Parathyroid adenoma (tissue), 2 donors: ENCODE data around the gene GJB1.

ENCODE experiments used
- H2AFZ ChIP-seq: fragments of 300-600 bp; sonication (generic); one replicate; pipeline ENCODE4 v1.7.0; 2017; ENCODE audit warnings: antibody characterized with exemption, mild to moderate bottlenecking
- H3K27ac ChIP-seq: fragments of 300-600 bp; sonication (generic); one replicate; pipeline ENCODE4 v1.7.0; 2017
- H3K27me3 ChIP-seq: fragments of 300-600 bp; sonication (generic); one replicate; pipeline ENCODE4 v1.7.0; 2017; ENCODE audit warnings: low read length; ENCODE audit not compliant: control insufficient read depth, insufficient read depth
- H3K36me3 ChIP-seq: fragments of 300-600 bp; sonication (generic); one replicate; pipeline ENCODE4 v1.7.0; 2017; ENCODE audit warnings: low read length; ENCODE audit not compliant: control insufficient read depth, insufficient read depth
- H3K4me1 ChIP-seq: fragments of 300-600 bp; sonication (generic); one replicate; pipeline ENCODE4 v1.7.0; 2017; ENCODE audit warnings: control low read depth
- H3K4me2 ChIP-seq: fragments of 300-600 bp; sonication (generic); one replicate; pipeline ENCODE4 v1.7.0; 2017; ENCODE audit warnings: low read length
- H3K4me3 ChIP-seq: fragments of 300-600 bp; sonication (generic); one replicate; pipeline ENCODE4 v1.7.0; 2017; ENCODE audit warnings: low read depth, low read length
- H3K79me2 ChIP-seq: fragments of 300-600 bp; sonication (generic); one replicate; pipeline ENCODE4 v1.7.0; 2017; ENCODE audit warnings: control low read depth
- H3K9ac ChIP-seq: fragments of 300-600 bp; sonication (generic); one replicate; pipeline ENCODE4 v1.7.0; 2017; ENCODE audit warnings: mild to moderate bottlenecking
- H3K9me3 ChIP-seq: fragments of 300-600 bp; sonication (generic); one replicate; pipeline ENCODE4 v1.7.0; 2017; ENCODE audit warnings: low read length; ENCODE audit not compliant: control insufficient read depth
- CTCF ChIP-seq: fragments of 300-600 bp; sonication (generic); IDR thresholded peaks from one replicate; pipeline ENCODE4 v1.7.0; 2017; ENCODE audit warnings: antibody characterized with exemption, mild to moderate bottlenecking
- donor health status: primary hyperparathyroidism.

GJB1 gene

DNA sequence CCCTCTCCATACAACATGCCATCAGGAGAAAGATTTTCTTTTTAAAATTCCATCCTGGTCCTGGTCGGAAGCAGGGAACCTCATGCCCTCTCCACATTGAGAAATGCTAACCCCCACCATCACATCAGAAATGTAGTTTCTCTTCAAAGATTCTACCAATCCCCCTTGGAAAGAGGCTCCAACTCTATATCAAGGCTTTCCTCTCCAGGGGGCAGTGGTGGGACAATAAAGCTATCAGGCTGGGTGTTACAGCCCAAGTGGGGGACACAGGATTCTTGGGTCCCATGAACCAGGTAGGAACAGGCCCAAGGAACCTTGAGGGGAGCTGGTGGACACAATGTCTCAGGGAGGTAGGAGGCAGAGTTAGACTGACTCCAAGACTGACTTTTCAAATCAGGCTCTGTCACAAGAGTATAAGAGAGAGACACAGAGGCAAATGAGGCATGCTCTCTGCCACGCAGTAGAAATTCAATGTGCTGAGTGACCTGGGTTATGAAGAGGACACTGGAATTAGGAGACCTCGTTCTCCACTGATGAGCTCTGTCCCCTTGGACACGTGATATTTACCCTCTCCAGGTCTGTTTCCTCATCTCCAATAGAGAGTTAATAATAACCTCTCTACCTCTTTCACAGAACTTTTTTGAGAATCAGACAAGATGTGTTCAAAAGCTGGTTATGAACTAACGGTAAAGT is 4.5 kb downstream of the GJB1 start:
- no peak for TF ChIP-seq CTCF
- no peak overlapping the region for H3K9ac ChIP-seq
- no peak overlapping the region for H3K4me2 ChIP-seq
- no peak overlapping the region for H3K4me3 ChIP-seq
- H2AFZ ChIP-seq: peak overlapping the region; percentile 50
- no peaks in the 10 kb centered on the region for H3K36me3 ChIP-seq
- H3K4me1 ChIP-seq: no peaks in the 10 kb centered on the region
- no peaks in the 10 kb centered on the region for H3K9me3 ChIP-seq
- no peaks in the 10 kb centered on the region for H3K79me2 ChIP-seq
- H3K27ac ChIP-seq: no peak overlapping the region
- H3K27me3 ChIP-seq: no peaks in the 10 kb centered on the region

- H3K27ac ChIP-seq: no peak overlapping the region
Measured at GRCh38 chrX:71228063-71228642, 5.1 kb downstream of the GJB1 start.

GRCh38 chrX:71235482-71235881 is 12.5 kb downstream of the GJB1 start:
- no peaks in the 10 kb centered on the region for H3K79me2 ChIP-seq
- H2AFZ ChIP-seq: no peak overlapping the region
- H3K27me3 ChIP-seq: no peaks in the 10 kb centered on the region
- H3K36me3 ChIP-seq: no peaks in the 10 kb centered on the region
- H3K4me2 ChIP-seq: no peak overlapping the region
- H3K4me1 ChIP-seq: no peaks in the 10 kb centered on the region
- TF ChIP-seq CTCF: no peak
- H3K9me3 ChIP-seq: no peaks in the 10 kb centered on the region
- no peak overlapping the region for H3K4me3 ChIP-seq
- H3K9ac ChIP-seq: no peak overlapping the region
- H3K27ac ChIP-seq: no peak overlapping the region

More at GRCh38 chrX:71228063-71228642, 5.1 kb downstream of the GJB1 start:
- no peak for TF ChIP-seq CTCF
- no peak overlapping the region for H3K4me3 ChIP-seq
- no peaks in the 10 kb centered on the region for H3K36me3 ChIP-seq
- H3K4me2 ChIP-seq: no peak overlapping the region
- no peaks in the 10 kb centered on the region for H3K79me2 ChIP-seq
- no peaks in the 10 kb centered on the region for H3K27me3 ChIP-seq
- H3K4me1 ChIP-seq: no peaks in the 10 kb centered on the region
- H3K9me3 ChIP-seq: no peaks in the 10 kb centered on the region
- no peak overlapping the region for H3K9ac ChIP-seq
- peak overlapping the region; percentile 50 for H2AFZ ChIP-seq

DNA sequence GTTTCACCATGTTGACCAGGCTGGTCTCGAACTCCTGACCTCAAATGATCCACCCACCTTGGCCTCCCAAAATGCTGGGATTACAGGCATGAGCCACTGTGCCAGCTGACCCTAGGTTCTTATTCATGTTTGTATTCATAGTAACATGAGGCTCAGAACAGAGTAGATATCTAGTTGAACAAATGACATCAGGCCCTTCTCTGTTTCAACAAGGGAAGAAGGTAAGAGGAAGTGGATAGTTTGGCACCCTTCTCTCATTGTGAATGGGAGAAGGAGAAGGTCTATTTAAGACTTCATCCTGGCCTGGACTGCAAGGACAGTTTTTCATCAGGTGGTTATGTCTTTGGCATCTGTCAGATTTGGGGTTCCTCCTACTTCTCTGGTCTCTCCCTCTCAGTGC is 13.8 kb downstream of the GJB1 start:
- no peaks in the 10 kb centered on the region for H3K79me2 ChIP-seq

More for the DNA sequence above, 13.8 kb downstream of the GJB1 start:
- no peak overlapping the region for H3K4me3 ChIP-seq
- no peak overlapping the region for H2AFZ ChIP-seq
- no peak overlapping the region for H3K4me2 ChIP-seq
- H3K9me3 ChIP-seq: no peaks in the 10 kb centered on the region
- no peak overlapping the region for H3K27ac ChIP-seq
- H3K27me3 ChIP-seq: no peaks in the 10 kb centered on the region
- no peak overlapping the region for H3K9ac ChIP-seq
- H3K36me3 ChIP-seq: no peaks in the 10 kb centered on the region
- no peak for TF ChIP-seq CTCF
- H3K4me1 ChIP-seq: no peaks in the 10 kb centered on the region
